ENCODE measurements around the gene KANK2.
"Not testable (repeated sequence)": the region's sequence is repeated elsewhere in the genome, so short reads cannot be mapped to it uniquely, and the experiment has no call there.

The KANK2 gene

DNA sequence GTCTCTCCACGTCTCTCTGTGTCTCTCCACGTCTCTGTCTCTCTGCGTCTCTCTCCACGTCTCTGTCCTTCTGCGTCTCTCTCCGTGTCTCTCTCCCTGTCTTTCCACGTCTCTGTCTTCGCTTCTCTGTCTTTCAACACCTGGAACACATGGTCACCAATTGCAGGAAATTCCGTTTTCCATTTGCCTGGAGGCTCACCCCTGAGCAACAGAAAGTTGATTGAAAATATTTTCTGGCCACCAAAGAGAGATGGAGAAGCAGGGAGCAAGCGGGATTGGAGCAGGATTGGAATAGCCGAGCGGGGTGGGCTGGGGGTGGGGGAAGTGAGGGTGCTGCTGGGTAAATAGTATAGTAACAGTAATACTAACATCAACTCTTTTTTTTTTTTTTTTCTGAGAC is 1.7 kb downstream of the KANK2 start:
- no peak for DNase-seq

DNA sequence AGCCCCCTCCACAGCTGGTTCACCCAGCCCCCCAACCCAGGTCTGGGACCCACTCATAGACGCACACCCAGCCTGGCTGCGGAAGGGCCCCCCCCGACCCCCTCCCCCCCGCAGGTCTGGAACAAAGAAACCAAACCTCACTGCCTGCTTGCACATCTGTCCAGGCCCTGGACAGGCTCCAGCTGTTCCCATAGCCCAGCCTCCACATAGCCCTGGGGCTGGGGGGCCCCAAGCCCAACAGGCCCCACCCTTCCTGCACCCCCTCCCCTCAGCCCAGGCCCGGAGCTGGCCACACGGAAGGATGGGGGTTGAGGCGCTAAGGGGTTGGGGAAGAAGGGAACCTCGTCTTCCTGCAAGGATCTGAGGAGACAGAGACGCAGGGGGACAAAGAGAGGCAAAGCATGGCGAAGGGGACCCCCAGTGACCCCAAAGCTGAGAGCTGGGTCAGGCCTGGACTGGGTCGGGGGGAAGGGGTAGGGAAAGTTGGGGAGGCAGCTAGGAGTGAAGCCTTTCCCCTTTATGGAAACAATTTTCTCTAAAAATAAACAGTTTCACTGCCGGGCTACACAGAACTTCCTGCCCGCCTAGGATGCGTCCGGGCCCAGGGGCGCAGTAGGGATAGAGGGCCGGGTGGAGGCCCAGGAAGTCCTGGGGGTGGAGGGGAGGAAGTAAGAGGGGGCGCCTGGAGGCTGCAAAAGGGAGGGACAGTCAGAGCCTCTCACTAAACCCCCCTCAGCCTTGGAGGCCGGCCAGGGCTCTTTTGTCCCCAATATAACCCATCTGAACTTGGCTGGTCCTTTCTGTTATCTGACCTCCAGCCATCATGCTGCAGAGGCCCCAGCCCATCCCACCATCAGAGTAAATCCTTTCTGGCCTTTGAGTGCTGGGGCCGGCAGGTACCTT is 2.4 kb downstream of the KANK2 start:
- DNase-seq: no peak

DNA sequence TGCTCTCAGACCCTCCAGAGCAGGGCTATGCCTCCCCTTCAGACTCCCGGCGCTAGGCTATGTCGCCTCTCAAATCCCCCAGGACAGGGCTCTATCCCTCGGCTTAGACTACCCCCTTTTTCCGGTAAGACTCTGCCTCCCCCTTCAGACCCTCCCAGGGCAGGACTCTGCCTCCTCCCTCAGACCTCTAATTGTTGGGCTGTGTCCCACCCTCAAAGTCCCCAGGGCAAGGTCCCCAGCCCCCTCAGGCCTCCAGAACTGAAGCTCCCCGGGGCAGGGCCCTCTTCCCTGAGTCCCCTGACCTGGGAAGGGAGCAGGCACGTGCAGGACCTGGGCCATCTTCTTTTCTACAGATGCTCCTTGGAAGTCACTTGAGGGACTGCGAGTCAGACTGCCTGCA is 3.2 kb downstream of the KANK2 start:
- no peak for DNase-seq

DNA sequence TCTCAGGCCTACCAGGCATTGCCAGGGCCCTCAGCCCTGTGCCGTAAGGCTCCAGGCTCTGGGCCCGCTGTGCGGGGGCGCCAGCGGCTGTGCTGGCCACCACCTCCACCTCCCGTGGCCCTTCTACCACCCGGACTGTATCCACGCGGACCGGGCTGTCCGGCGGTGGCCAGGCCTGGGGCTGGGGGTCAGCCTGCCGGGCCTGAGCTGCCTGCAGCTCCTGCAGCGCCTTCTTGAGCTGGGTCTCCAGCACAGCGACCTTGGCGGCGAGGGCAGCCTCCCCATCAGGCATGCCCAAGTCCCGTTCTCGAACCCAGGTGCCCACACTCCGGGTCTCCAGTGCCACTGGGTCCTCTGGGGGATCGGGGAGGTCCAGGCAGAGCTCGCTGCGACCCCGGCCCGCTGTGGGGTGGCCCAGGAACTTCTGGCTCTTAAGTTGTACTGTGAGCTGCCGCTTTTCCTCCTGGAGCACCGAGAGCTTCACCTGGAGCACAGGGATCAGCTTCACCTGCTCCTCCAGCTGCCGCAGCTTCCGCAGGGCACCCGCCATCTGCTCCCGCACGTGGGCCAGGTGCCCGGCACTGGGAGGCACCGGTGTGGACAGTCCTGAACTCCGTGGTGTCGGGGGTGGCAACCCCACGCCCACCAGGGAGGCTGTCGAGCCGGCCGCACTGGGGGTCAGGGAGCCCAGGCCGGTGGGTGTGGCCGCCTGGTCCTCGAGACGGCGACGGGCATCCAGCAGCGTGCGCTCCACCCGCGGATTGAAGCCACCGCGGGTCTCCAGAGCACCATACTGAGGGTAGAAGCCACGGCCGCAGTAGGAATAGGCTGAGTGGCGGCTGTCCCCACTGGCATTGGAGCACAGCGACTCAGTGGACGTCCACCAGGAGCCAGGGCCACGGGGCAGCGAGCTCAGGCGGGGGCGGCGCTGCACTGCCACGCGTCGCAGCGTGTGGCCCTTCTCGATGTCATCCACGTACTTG is 4.1 kb downstream of the KANK2 start:
- no peak for DNase-seq

DNA sequence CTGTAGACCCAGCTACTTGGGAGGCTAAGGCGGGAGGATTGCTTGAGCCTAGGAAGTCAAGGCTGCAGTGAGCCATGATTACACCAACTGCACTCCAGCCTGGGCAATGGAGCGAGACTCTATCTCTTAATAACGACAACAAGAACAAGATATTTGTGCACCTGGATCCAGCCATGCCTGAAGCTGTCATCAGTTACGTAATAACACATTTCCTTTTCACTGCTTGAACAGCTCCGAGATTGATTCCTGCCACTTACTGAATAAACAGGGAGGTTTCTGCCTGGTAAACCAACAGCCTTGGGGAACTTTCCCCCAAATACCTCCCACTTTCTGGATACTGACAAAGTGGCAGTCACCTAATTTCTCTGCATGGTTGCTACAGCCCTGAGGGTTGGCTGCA is 5.4 kb downstream of the KANK2 start:
- DNase-seq: no peak

DNA sequence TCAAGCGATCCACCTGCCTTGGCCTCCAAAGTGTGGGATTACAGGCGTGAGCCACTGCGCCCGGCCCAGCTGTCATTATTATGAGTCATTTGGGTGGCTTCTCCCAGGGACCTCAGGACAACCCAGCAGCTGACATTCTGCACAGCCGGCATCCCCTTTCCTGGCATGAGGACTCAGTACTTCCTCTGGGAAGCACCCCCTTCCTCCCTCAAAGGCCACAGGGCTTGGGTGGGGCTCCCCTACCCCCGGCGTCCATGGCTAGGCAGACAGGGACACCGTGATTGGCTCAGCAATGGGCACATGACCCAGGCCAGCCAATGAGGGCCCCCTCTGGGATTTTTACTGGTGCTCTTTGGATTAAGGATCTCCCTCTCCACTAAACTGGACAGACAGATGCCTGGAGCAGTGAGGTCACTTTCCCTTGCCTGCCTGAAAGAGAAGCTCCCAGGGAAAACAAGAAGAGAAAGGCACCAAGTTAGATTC is 6.0 kb downstream of the KANK2 start:
- no peak for DNase-seq

DNA sequence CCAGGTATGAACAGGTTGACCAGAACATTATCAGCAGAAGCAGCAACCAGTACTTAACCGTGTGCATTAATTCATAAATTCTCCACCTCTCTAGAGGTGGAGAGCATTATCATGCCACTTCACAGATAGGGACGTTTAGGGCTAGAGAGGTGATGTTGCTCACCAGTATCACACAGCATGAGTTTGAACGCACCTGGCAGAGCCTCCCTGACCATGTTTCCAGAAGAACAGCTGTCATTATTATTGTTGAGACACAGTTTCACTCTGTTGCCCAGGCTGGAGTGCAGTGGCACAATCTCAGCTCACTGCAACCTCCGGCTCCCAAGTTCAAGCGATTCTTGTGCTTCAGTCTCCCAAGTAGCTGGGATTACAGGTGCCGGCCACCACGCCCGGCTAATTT is 6.8 kb downstream of the KANK2 start:
- DNase-seq: no peak

DNA sequence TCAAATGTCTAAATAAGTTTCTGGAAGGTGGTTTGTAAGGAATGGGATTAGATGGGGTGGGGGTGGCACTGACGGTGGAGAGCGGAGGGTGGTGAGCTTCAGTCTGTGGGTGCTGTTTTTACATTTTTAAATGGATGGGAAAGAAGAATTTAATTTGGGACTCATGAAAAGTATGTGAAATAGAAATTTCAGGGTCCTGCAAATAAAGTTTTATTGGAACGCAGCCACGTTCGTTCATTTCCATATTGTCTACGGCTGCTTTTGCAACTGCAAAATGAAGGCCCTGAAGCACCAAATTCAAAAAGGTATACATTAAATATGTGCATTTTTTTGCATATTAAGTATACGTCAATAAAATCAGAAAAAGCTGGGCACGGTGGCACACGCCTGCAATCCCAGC is 9.9 kb downstream of the KANK2 start:
- DNase-seq: no peak

DNA sequence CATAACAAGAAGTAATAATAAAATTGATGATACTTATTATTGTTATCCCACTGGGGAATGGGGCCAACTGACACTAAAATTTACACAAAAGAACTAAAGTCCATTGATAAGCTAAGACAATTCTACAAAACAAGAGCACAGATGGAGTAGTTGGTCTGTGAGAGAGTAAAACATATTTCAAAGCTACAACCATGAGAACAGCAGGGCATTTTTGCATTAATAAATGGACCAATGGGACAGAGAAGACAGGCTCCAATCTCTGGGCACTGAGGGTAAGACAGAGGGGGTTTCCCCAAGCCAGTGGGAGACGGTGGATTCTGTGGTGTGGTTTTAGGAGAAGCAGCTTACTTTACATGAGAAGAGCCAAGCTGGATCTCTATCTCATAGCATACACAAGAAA is 14.4 kb downstream of the KANK2 start:
- DNase-seq: no peak

DNA sequence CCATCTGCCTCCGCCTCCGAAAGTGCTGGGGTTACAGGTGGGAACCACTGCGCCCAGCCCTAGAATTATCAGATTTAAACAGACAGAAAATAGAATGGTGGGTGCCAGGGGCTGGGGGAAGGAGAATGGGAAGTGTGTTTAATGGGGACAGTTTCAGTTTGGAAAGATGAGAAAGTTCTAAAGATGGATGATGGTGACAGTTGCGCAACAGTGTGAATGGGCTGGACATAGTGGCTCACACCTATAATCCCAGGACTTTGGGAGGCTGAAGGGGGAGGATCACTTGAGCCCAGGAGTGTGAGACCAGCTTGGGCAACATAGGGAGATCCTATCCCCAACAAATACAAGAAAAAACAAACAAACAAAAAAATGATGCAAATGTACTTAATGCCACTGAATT is 15.9 kb downstream of the KANK2 start:
- DNase-seq: no peak

DNA sequence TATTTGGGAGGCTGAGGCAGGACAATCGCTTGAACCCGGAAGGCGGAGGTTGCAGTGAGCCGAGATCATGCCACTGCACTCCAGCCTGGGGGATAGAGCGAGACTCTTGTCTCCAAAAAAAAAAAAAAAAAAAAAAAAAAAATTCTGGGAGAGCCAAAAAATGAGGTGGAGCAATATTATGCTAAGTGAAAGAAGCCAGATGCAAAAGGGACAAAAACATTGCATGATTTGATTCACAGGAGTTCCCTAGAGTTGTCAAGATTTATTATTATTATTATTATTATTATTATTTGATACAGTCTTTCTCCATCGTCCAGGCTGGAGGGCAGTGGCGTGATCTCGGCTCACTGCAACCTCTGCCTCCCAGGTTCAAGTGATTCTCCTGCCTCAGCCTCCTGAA is 16.4 kb downstream of the KANK2 start:
- DNase-seq: not testable (repeated sequence)

DNA sequence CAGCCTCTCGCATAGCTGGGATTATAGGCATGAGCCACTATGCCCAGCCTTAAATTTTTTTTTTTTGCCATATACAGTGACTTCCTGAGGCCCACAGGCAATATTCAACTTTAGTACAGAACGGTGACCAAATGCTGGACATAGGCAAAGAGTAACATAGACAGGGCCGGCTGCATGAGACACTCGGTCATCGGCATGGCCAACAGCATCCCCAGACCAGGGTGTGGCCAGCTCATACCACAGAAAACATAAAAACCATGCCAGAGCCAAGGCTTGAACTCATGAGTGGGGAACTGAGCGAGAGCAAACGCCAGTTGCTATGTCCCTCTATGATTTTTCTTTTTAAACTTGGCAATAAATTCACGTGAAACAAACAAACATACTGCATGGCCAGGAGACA is 17.0 kb downstream of the KANK2 start:
- DNase-seq: no peak

DNA sequence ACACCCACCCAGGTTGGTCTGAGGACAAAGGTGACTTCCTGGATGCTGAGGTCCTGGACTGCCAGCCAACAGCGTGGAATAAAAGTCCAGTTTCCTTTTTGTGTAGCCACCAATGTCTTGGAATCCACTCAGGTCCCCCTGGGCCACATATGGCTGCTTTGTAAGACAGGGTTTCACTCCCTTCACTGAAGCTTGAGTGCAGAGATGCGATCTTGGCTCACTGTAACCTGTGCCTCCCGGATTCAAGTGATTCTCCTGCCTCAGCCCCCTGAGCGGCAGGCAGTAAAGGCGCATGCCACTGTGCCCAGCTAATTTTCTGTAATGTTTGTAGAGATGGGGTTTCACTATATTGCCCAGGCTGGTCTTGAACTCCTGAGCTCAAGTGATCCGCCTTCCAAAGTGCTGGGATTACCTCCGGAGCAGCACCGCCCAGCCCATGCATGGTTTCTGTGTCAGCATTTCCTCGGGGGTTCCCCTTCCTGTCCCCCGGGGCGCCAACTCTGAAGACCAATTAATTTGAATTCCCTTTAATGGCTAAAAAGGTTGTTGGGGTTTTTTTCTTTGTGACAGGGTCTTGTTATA is 17.5 kb downstream of the KANK2 start:
- DNase-seq: no peak

DNA sequence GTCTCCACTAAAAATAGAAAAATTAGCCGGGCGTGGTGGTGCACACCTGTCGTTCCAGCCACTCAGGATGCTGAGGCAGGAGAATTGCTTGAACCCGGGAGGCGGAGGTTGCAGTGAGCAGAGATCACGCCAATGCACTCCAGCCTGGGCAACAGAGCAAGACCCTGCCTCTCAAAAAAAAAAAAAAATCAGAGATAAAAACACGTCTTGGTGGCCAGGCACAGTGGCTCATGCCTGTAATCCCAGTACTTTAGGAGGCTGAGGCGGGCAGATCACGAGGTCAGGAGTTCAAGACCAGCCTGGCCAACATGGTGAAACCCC is 18.2 kb downstream of the KANK2 start:
- DNase-seq: not testable (repeated sequence)

DNA sequence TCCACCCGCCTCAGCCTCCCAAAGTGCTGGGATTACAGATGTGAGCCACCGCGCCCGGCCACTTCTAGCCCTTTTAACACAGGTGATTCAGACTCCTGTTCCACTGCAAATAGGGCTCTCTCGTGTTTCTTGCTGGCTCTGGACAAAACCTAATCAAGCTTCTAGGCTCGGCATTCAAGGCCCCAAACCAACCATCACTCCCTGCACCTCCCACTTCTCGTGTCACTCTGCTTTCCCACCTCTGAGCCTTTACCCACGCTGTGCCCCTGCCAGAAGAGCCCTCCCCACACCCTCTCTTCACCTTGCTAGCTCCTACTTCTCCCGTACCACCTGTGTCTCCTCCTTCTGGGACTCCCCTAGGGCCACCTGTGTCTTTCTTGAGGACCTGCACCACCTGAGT is 19.8 kb downstream of the KANK2 start:
- DNase-seq: no peak

DNA sequence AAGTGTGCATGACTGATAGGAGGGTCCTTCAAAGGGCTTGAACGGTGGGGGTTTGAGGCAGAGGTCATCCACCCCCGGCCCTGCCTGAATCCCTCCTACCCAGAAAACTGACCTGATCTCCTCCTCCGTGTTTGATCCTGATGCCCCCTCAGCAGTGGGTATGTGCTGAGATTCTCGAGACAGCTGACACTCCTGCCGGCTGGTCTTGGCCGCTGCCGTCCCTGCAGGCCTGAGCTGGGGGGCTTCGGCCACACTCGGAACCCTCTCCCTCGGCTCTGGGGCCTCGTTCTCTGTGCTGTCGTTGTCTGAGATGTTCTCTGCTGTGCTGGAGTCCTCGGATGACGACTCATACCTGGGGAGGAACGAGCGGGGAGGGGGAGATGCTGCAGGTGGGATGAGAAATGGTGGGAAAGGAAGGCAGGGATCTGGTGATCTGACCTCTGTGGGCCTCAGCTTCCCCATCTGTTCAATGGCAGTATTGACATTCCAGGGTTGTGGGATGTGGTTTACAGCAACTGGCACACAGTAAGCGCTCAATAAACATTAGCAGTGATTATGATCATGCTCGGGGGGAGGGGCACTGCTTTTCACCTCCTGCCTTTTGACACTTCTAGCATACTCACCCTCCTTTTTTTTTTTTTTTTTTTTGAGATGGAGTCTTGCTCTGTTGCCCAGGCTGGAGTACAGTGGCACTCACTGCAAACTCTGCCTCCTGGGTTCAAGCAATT is 20.7 kb downstream of the KANK2 start:
- DNase-seq: no peak

DNA sequence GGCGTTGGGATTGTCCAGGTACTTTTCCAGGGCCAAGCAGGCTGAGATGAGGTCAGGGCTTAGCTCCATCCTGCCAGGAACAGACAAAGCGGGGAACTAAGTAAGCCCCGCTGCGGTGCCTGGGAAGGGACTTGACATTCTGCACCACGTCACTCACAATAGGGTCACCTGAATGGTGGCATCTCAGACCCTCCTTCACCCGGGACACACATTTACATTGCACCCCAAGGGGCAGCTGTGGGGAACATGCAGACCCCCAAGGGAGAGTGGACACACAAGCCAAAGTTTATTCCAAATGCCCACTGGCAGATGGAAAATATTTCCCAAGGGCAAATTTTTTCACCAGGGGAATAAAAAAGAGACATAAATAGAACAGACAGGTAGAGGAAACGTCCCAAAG is 21.4 kb downstream of the KANK2 start:
- DNase-seq: no peak

DNA sequence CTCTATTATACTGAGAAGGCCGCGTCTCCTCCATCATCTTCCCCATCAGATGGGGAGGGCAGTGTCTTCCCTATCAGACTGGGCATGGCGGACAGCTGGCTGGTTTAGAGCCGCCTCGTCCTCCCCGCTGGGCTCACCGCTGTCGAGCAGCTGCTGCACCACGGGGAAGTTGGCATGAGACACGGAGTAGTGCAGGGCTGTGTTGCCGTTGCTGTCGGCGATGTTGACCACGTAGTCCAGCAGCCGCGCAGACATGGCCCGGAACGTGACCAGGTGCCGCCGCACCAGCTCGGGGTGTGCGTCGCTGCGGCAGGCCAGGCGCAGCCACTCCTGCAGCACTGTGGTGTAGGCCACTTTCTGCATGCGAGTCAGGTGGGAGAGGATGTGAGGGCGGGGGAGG is 23.0 kb downstream of the KANK2 start:
- DNase-seq: peak; percentile 13

DNA sequence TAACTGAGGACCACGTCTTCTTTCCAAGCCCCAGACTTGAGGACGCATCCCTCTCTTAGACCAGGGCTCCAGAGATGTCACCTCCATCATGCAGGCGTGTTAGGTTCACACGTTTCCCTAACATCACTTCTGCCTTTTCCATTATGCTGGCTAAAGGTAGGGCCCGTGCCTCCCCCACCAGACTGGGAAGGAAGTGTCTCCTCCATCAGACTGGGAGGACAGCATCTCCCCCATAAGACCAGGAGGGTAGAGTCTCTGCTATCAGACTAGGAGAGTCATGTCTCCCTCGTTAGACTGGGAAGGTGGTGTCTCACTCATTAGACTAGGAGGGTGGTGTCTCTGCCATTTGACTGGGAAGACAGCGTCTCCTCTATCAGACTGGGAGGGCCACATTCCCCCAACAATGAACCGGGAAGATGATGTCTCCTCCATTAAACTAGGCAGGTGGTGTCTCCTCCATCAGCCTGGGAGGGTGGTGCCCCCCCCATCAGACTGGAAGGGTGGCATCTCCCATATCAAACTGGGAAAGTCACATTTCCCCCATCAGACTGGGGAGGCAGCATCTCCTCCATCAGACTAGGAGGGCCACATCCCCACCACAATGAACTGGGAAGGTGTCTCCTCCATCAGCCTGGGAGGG is 23.7 kb downstream of the KANK2 start:
- DNase-seq: no peak

DNA sequence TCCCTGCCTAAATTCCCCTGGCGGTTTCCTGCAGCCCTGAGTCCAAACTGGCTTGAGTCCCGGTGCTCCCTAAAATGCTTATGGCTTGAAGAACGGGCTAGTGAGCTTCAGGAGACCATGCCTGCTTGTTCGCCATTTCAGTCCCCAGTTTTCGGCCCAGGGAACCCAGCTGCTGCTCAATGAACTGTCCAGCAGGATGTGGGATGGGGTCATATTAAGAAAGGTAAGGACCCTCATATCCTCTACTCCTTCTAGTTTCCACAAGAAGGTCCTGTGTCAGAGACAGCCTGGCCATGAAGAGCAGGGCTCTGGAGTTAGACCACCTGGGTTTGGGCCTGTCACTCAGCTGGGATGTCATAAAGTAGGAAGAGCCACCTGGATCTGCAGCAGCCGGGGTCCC is 24.8 kb downstream of the KANK2 start:
- no peak for DNase-seq

DNA sequence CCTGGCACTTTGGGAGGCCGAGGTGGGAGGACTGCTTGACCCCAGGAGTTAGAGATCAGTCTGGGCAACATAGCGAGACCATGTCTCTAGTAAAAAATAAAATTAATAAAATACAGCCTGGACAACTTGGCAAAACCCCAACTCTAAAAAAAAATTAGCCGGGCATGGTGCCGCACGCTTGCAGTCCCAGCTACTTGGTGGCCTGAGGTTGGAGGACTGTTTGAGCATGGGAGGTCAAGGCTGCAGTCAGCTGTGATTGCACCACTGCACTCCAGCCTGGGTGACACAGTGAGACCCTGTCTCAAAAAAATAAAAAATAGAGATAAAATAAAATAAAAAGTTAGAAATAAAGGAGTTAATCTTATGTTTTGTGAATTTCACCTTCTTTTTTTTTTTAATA is 26.2 kb downstream of the KANK2 start:
- DNase-seq: no peak
